CD4-positive, alpha-beta T cell treated with Interleukin-17A for 1 hour (primary cell): ENCODE results near the gene ACTL6B.
"Not testable (repeated sequence)": the region's sequence is repeated elsewhere in the genome, so short reads cannot be mapped to it uniquely, and the experiment has no call there.

Experiments
- DNase-seq: peaks from one replicate; pipeline ENCODE4 v3.0.0-alpha.2; 2020

ACTL6B gene

GRCh38 chr7:100671353-100672327 lies 15.4 kb upstream of the ACTL6B start:
- no peak for DNase-seq

GRCh38 chr7:100670074-100670473 lies 13.8 kb upstream of the ACTL6B start:
- no peak for DNase-seq

- not testable (repeated sequence) for DNase-seq
Observed at GRCh38 chr7:100669106-100669505, 12.9 kb upstream of the ACTL6B start.

- DNase-seq, result no peak
Observed at GRCh38 chr7:100668069-100668449, 11.8 kb upstream of the ACTL6B start.

GRCh38 chr7:100667331-100668068 lies 11.3 kb upstream of the ACTL6B start:
- DNase-seq, result no peak

GRCh38 chr7:100665168-100665726 lies 9.0 kb upstream of the ACTL6B start:
- DNase-seq, result no peak

GRCh38 chr7:100662194-100662776 lies 6.0 kb upstream of the ACTL6B start:
- DNase-seq, result not testable (repeated sequence)

- no peak for DNase-seq
Observed at GRCh38 chr7:100654908-100655831, 1.1 kb downstream of the ACTL6B start.

GRCh38 chr7:100649826-100650565 lies 6.3 kb downstream of the ACTL6B start:
- no peak for DNase-seq

GRCh38 chr7:100642534-100642907 lies 13.7 kb downstream of the ACTL6B start:
- peak; percentile 32 for DNase-seq

GRCh38 chr7:100641860-100642533 lies 14.3 kb downstream of the ACTL6B start:
- DNase-seq, result no peak

- DNase-seq, result no peak
Observed at GRCh38 chr7:100641463-100641859, 14.8 kb downstream of the ACTL6B start, which contains the start of gene TFR2. Gene TFR2, minus strand, starts transcription at chr7:100641552. Its CDS starts 43 bp downstream, at chr7:100641509.

GRCh38 chr7:100640517-100641440 lies 15.5 kb downstream of the ACTL6B start:
- no peak for DNase-seq

- DNase-seq, result no peak
Observed at GRCh38 chr7:100639995-100640516, 16.2 kb downstream of the ACTL6B start.

- peak; percentile 64 for DNase-seq
Observed at GRCh38 chr7:100632951-100633717, 23.1 kb downstream of the ACTL6B start.

GRCh38 chr7:100630066-100630465 lies 26.2 kb downstream of the ACTL6B start:
- DNase-seq, result no peak

GRCh38 chr7:100629117-100629716 lies 27.0 kb downstream of the ACTL6B start:
- peak; percentile 38 for DNase-seq

GRCh38 chr7:100627238-100627549 lies 29.1 kb downstream of the ACTL6B start:
- no peak for DNase-seq
